HEK293T (cell line): ENCODE results near the gene MYLK2.

Source experiments
- CTCF ChIA-PET: fragments of 350-600 bp; formaldehyde crosslinking; extraction: SDS; loops from one replicate; lab custom pipeline; 2021; ENCODE audit warnings: antibody characterized with exemption, inconsistent platforms; lab: Yijun Ruan, JAX
- POLR2A ChIA-PET: fragments of 350-600 bp; formaldehyde crosslinking; extraction: SDS; loops from one replicate; lab custom pipeline; 2020; ENCODE audit warnings: antibody characterized with exemption, inconsistent platforms; lab: Yijun Ruan, JAX
- DNase-seq: peaks from one replicate; pipeline ENCODE4 v3.0.0; 2012; ENCODE audit warnings: mixed read lengths; ENCODE audit errors: extremely low spot score
- ARNT ChIP-seq: fragments of 450-650 bp; IDR thresholded peaks from 2 replicates; pipeline ENCODE4 v1.6.1; 2017; ENCODE audit warnings: mild to moderate bottlenecking
- BHLHE40 ChIP-seq: fragments of 450-650 bp; IDR thresholded peaks from 2 replicates; pipeline ENCODE4 v1.6.1; 2016; ENCODE audit warnings: mild to moderate bottlenecking, moderate library complexity, borderline replicate concordance
- CTBP1 ChIP-seq: fragments of 450-650 bp; IDR thresholded peaks from 2 replicates; pipeline ENCODE4 v1.6.1; 2016; ENCODE audit warnings: borderline replicate concordance
- ELF4 ChIP-seq: fragments of 450-650 bp; IDR thresholded peaks from 2 replicates; pipeline ENCODE4 v1.6.1; 2017; ENCODE audit warnings: antibody characterized with exemption
- FOXA1 ChIP-seq: fragments of 450-650 bp; IDR thresholded peaks from 2 replicates; pipeline ENCODE4 v1.6.1; 2016; ENCODE audit warnings: mild to moderate bottlenecking
- FOXK2 ChIP-seq: fragments of 450-650 bp; IDR thresholded peaks from 2 replicates; pipeline ENCODE4 v1.6.1; 2016; ENCODE audit warnings: mild to moderate bottlenecking
- FOXM1 ChIP-seq: fragments of 450-650 bp; IDR thresholded peaks from 2 replicates; pipeline ENCODE4 v1.6.1; 2017; ENCODE audit warnings: mild to moderate bottlenecking, borderline replicate concordance
- HDGF ChIP-seq: fragments of 450-650 bp; IDR thresholded peaks from 2 replicates; pipeline ENCODE4 v1.6.1; 2017; ENCODE audit warnings: antibody characterized with exemption, borderline replicate concordance
- L3MBTL2 ChIP-seq: fragments of 450-650 bp; conservative IDR thresholded peaks from 2 replicates; pipeline ENCODE4 v1.6.1; 2016; ENCODE audit warnings: mild to moderate bottlenecking
- LEF1 ChIP-seq: fragments of 450-650 bp; IDR thresholded peaks from 2 replicates; pipeline ENCODE4 v1.6.1; 2017; ENCODE audit warnings: mild to moderate bottlenecking, borderline replicate concordance
- NFRKB ChIP-seq: fragments of 450-650 bp; IDR thresholded peaks from 2 replicates; pipeline ENCODE4 v1.6.1; 2016; ENCODE audit warnings: mild to moderate bottlenecking, moderate library complexity
- PKNOX1 ChIP-seq: fragments of 450-650 bp; IDR thresholded peaks from 2 replicates; pipeline ENCODE4 v1.6.1; 2016
- SP1 ChIP-seq: fragments of 450-650 bp; IDR thresholded peaks from 2 replicates; pipeline ENCODE4 v1.6.1; 2017
- SUZ12 ChIP-seq: fragments of 450-650 bp; IDR thresholded peaks from 2 replicates; pipeline ENCODE4 v1.6.1; 2016; ENCODE audit warnings: mild to moderate bottlenecking
- TARDBP ChIP-seq: fragments of 450-650 bp; IDR thresholded peaks from 2 replicates; pipeline ENCODE4 v1.6.1; 2016
- ZNF384 ChIP-seq: fragments of 450-650 bp; IDR thresholded peaks from 2 replicates; pipeline ENCODE4 v1.6.1; 2016

Gene MYLK2

GRCh38 chr20:31781945-31782344 is 37.2 kb upstream of the MYLK2 start:
- DNase-seq = no peak
- POLR2A ChIA-PET = no interaction called here
- TF ChIP-seq CTBP1 (no peak), PKNOX1 (no peak), FOXA1 (no peak), NFRKB (no peak), HDGF (no peak), LEF1 (no peak), BHLHE40 (no peak), FOXM1 (no peak), FOXK2 (no peak), ELF4 (no peak), ZNF384 (no peak), L3MBTL2 (no peak), TARDBP (no peak)
- CTCF ChIA-PET = no interaction called here

DNA sequence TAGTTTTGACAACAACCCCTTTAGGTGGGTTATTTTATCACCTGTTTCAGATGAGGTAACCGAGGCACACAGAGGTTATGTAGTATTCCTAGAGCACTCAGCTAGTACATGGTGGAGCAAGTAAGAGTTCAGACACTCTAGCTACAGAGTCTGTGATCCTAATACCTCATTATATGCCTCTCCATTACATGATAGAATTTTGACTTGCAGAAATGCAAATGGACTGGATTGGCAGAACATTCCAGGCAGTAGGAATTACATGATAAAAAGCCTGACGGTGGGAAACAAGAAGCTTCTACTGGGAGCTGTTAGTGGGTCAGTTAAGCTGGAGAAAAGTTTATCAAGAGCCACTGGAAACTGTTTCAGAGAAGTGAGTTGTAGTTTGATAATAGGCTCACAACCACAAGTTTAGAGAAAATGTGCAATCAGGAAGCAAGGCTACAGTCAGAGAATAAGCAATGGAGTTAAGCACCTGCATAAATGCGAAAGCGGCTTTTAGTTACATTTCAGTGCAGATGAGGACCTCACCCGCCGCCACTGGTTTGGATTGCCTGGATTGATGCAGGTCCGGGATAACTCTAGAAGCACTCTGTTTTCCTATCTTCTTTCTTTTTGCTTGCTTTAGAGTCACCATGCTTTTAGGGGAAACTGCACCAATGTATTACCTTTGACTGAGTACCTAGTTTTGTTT is 34.7 kb upstream of the MYLK2 start:
- ChIA-PET CTCF (no interaction called here), POLR2A (no interaction called here)
- no peak for TF ChIP-seq FOXM1
- no peak for TF ChIP-seq FOXA1
- TF ChIP-seq HDGF = no peak
- no peak for TF ChIP-seq BHLHE40
- TF ChIP-seq ELF4 = no peak
- no peak for TF ChIP-seq FOXK2
- TF ChIP-seq SP1 = no peak
- no peak for TF ChIP-seq TARDBP
- no peak for TF ChIP-seq L3MBTL2
- no peak for TF ChIP-seq NFRKB
- TF ChIP-seq PKNOX1 = no peak
- TF ChIP-seq SUZ12 = no peak
- no peak for TF ChIP-seq CTBP1
- TF ChIP-seq ARNT = no peak
- TF ChIP-seq ZNF384 = no peak
- no peak for TF ChIP-seq LEF1
- DNase-seq = no peak

- TF ChIP-seq FOXA1 (no peak), SP1 (no peak), LEF1 (no peak), HDGF (no peak), ZNF384 (no peak), SUZ12 (no peak), BHLHE40 (no peak), TARDBP (no peak), CTBP1 (no peak), NFRKB (no peak), FOXM1 (no peak), ELF4 (no peak), FOXK2 (no peak), ARNT (no peak), L3MBTL2 (no peak), PKNOX1 (no peak)
- POLR2A ChIA-PET = no interaction called here
- CTCF ChIA-PET = no interaction called here
- DNase-seq = no peak
These were observed 34.1 kb upstream of the MYLK2 start for GRCh38 chr20:31785089-31785488.

- CTCF ChIA-PET = interaction anchor here (0.7 kb wide), 1 partner anchor 268 kb away, joined by 4 read pairs; no protein-coding TSS in a partner anchor
- POLR2A ChIA-PET = no interaction called here
- no peak for DNase-seq
- TF ChIP-seq NFRKB = no peak
- TF ChIP-seq TARDBP = no peak
- no peak for TF ChIP-seq L3MBTL2
- TF ChIP-seq FOXK2 = no peak
- TF ChIP-seq LEF1 = no peak
- no peak for TF ChIP-seq ZNF384
These were observed 30.6 kb upstream of the MYLK2 start for GRCh38 chr20:31788578-31788977.

- ChIA-PET CTCF (no interaction called here), POLR2A (no interaction called here)
- no peak for DNase-seq
- no peak for TF ChIP-seq SP1
- TF ChIP-seq FOXK2 = no peak
- TF ChIP-seq NFRKB = no peak
- no peak for TF ChIP-seq HDGF
- no peak for TF ChIP-seq CTBP1
- no peak for TF ChIP-seq BHLHE40
- TF ChIP-seq TARDBP = no peak
- TF ChIP-seq ARNT = no peak
- TF ChIP-seq ZNF384 = no peak
- no peak for TF ChIP-seq SUZ12
- no peak for TF ChIP-seq L3MBTL2
- TF ChIP-seq FOXM1 = no peak
- no peak for TF ChIP-seq LEF1
- no peak for TF ChIP-seq PKNOX1
- no peak for TF ChIP-seq ELF4
- no peak for TF ChIP-seq FOXA1
These were observed 28.8 kb upstream of the MYLK2 start for GRCh38 chr20:31790401-31790800.

GRCh38 chr20:31797364-31797763 is 21.8 kb upstream of the MYLK2 start:
- TF ChIP-seq L3MBTL2 (no peak), LEF1 (no peak), FOXM1 (no peak), SUZ12 (no peak), TARDBP (no peak), ARNT (no peak), SP1 (no peak), FOXK2 (no peak), ELF4 (no peak), BHLHE40 (no peak), CTBP1 (no peak), HDGF (no peak), PKNOX1 (no peak), NFRKB (no peak)
- ChIA-PET CTCF (no interaction called here), POLR2A (no interaction called here)
- DNase-seq = no peak
